Suprapubic skin (tissue), 4 donors: ENCODE results near the gene RPUSD4. TPM values are rescaled to one million over a fixed set of nuclear protein-coding genes. Genes with fewer than 3 reads are reported as not detected.

Experiments used
- DNase-seq, 2 donors: peaks; one replicate each; pipeline ENCODE4 v3.0.0-alpha.2; 2019; ENCODE audit warnings: low spot score in 2 of 2
- H3K27ac ChIP-seq: fragments of 200-600 bp; sonication (generic); one replicate; pipeline ENCODE4 v1.5.1; 2019
- H3K27me3 ChIP-seq: fragments of 200-600 bp; sonication (generic); one replicate; pipeline ENCODE4 v1.5.1; 2019
- H3K36me3 ChIP-seq: fragments of 200-600 bp; sonication (generic); one replicate; pipeline ENCODE4 v1.5.1; 2019
- H3K4me1 ChIP-seq: fragments of 200-600 bp; sonication (generic); one replicate; pipeline ENCODE4 v1.5.1; 2019
- H3K4me3 ChIP-seq: fragments of 200-600 bp; sonication (generic); one replicate; pipeline ENCODE4 v1.5.1; 2019; ENCODE audit warnings: mild to moderate bottlenecking
- H3K9me3 ChIP-seq: fragments of 200-600 bp; sonication (generic); one replicate; pipeline ENCODE4 v1.5.1; 2019
- EP300 ChIP-seq: sonication (generic); formaldehyde crosslinking; IDR thresholded peaks from one replicate; pipeline ENCODE4 v1.6.1; 2017; ENCODE audit warnings: antibody characterized with exemption
- POLR2A ChIP-seq, 2 donors: fragments of 450-650 bp; IDR thresholded peaks; one replicate each; pipeline ENCODE4 v1.6.1; 2017; ENCODE audit warnings: antibody characterized with exemption in 2 of 2, mild to moderate bottlenecking in 2 of 2, moderate library complexity in 2 of 2
- POLR2AphosphoS5 ChIP-seq, 3 donors: sonication (generic); formaldehyde crosslinking; IDR thresholded peaks; one replicate each; pipeline ENCODE4 v1.6.1; 2017; ENCODE audit warnings: antibody characterized with exemption in 3 of 3
- WGBS: methylation state at CpG from one replicate; pipeline ENCODE4 v1.1.5; 2018; 5-methylcytosine and 5-hydroxymethylcytosine counted together
- total RNA-seq, 4 donors: library from RNA; depleted of rRNA; stranded (reverse); fragments of >200 nt; gene quantifications; one replicate each; pipeline ENCODE4 v1.1.0, GENCODE V29; 2016
- TF ChIP-seq, protein P1 (sequence below), 2 donors: fragments of 200-600 bp in 1 of 2; fragments of 450-650 bp in 1 of 2; sonication (generic) in 1 of 2; IDR thresholded peaks; one replicate each; pipeline ENCODE4 v1.5.1; 2016 to 2019; ENCODE audit warnings: antibody characterized with exemption in 2 of 2, mild to moderate bottlenecking in 1 of 2, moderate library complexity in 1 of 2

Gene RPUSD4
- total RNA-seq, 4 donors from 2014 or later = 25.1 to 34.9 (median 29.2) TPM

DNA sequence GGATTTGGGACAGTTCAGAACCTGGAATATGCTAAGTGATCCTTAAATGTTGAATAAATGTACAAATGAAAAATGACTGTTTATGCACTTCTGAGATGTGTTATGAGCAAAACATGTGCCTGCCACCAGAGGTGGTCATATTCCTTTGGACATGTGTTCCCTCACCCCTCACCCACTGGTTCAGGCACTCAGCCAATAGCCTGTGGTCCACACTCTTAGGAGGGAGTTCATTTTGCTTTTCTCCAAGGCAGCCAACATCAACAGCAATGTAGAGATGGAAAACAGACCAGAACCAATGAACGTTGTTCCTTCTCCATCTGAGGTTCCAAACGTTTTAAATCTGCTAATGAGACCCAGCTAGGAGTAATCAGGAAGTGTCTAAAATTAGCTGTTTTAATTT is 44.0 kb downstream of the RPUSD4 start:
- Histone ChIP-seq H3K27me3 (no peaks in the 10 kb centered on the region), H3K36me3 (no peaks in the 10 kb centered on the region), H3K4me3 (no peak overlapping the region), H3K9me3 (no peaks in the 10 kb centered on the region), H3K4me1 (peaks cover 17% of the 10 kb centered on the region), H3K27ac (no peak overlapping the region)
- DNase-seq = no peak
- TF ChIP-seq, protein P1, sequence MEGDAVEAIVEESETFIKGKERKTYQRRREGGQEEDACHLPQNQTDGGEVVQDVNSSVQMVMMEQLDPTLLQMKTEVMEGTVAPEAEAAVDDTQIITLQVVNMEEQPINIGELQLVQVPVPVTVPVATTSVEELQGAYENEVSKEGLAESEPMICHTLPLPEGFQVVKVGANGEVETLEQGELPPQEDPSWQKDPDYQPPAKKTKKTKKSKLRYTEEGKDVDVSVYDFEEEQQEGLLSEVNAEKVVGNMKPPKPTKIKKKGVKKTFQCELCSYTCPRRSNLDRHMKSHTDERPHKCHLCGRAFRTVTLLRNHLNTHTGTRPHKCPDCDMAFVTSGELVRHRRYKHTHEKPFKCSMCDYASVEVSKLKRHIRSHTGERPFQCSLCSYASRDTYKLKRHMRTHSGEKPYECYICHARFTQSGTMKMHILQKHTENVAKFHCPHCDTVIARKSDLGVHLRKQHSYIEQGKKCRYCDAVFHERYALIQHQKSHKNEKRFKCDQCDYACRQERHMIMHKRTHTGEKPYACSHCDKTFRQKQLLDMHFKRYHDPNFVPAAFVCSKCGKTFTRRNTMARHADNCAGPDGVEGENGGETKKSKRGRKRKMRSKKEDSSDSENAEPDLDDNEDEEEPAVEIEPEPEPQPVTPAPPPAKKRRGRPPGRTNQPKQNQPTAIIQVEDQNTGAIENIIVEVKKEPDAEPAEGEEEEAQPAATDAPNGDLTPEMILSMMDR (IDR thresholded peaks at IDR 0.05) = no peak
- TF ChIP-seq POLR2AphosphoS5 (IDR thresholded peaks at IDR 0.05) (no peak), EP300 (no peak), POLR2A (IDR thresholded peaks at IDR 0.05) (no peak)
- 35% methylated on average over 2 of the region's 2 CpGs for WGBS

DNA sequence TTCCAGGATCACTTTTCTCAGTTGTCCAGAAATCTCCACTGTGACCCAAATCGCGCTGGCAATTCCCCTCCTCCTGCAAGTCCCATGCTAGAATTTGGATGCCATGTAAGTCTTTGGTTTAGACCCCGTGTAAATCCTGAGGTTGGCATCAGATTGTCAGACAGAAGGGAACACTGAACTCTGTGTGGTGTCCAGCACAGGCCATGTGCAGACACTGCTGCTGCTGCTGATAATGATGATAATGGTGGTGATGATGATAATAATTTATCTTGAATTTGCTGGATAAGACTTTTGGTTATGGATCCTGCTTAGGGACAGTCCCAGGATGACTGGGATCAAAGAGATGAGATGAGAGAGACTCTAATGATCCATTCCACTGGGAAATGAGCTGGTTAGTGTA is 45.0 kb downstream of the RPUSD4 start:
- Histone ChIP-seq H3K4me1 (peaks cover 18% of the 10 kb centered on the region), H3K36me3 (no peaks in the 10 kb centered on the region), H3K27ac (no peak overlapping the region), H3K4me3 (no peak overlapping the region), H3K9me3 (no peaks in the 10 kb centered on the region), H3K27me3 (no peaks in the 10 kb centered on the region)
- WGBS = 89% methylated on average over 3 of the region's 3 CpGs
- DNase-seq = no peak
- TF ChIP-seq POLR2AphosphoS5 (IDR thresholded peaks at IDR 0.05) (no peak), POLR2A (IDR thresholded peaks at IDR 0.05) (no peak), EP300 (no peak)
- TF ChIP-seq, protein P1 (IDR thresholded peaks at IDR 0.05) = no peak

DNA sequence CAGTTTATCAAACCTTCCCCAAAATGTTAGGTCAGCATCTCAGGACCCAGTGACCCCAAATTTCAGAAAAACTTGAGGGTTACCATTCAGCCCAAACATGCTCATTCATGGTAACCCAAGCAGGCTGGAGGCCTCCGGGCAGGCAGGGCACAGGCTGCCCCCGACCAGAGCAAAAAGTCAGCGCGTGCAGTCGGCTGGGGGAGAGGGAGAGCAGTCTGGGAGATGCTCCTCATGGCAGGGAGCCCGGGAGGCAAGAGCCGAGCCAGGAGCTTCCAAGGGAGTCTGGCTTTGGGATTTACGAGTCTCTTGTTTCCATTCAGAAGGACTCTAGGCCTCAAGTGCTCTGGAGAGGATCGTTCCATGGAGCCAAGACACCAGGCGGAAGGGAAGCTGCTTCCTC is 45.7 kb downstream of the RPUSD4 start:
- Histone ChIP-seq H3K4me3 (no peak overlapping the region), H3K9me3 (no peaks in the 10 kb centered on the region), H3K27me3 (no peaks in the 10 kb centered on the region), H3K4me1 (peaks cover 18% of the 10 kb centered on the region), H3K36me3 (no peaks in the 10 kb centered on the region), H3K27ac (no peak overlapping the region)
- WGBS = 67% methylated on average over 9 of the region's 10 CpGs
- no peak for DNase-seq
- no peak for TF ChIP-seq POLR2A (IDR thresholded peaks at IDR 0.05)
- TF ChIP-seq POLR2AphosphoS5 (IDR thresholded peaks at IDR 0.05) = no peak
- TF ChIP-seq, protein P1 (IDR thresholded peaks at IDR 0.05) = no peak
- TF ChIP-seq EP300 = no peak

DNA sequence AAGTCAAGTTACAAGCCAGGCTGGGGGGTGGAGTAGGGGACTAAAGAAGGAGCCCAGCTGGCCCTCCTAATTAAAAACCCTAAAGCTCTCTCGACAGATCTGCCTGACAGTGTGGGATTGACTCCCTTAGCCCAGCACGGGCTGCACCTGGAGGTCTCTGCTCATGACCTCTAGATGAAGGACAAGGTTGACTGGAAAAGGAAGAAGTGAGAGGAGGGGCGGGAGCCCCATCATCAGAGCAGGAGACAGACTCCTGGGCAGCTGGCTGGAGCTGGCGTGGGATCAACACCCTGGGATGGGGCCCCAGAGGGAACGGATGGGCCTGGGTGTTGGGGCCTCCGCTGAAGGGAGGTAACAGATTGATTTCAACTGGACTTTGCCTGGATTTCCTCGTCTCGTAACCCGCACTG is 46.1 kb downstream of the RPUSD4 start:
- TF ChIP-seq, protein P1 (IDR thresholded peaks at IDR 0.05) = no peak
- no peak for TF ChIP-seq EP300
- no peak for TF ChIP-seq POLR2AphosphoS5 (IDR thresholded peaks at IDR 0.05)
- no peak for TF ChIP-seq POLR2A (IDR thresholded peaks at IDR 0.05)

DNA sequence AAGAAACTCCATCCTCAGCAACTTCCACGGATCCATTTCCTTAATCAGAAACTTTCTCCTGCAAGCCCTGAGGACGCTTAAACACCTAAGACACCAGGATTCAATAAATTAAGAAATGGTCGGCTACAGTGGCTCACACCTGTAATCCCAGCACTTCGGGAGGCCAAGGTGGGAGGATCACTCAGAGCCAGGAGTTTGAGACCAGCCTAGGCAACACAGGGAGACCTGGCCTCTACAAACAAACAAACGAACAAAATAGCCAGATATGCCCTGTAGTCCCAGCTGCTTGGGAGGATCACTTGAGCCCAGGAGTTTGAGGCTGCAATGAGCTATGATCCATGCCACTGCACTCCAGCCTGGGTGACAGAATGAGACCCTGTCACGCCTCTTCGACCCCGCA is 46.7 kb downstream of the RPUSD4 start:
- 95% methylated on average over 8 of the region's 8 CpGs for WGBS
- no peak for TF ChIP-seq POLR2A (IDR thresholded peaks at IDR 0.05)
- TF ChIP-seq, protein P1 (IDR thresholded peaks at IDR 0.05) = no peak
- no peak for TF ChIP-seq EP300
- no peak for TF ChIP-seq POLR2AphosphoS5 (IDR thresholded peaks at IDR 0.05)
- no peak for DNase-seq
- Histone ChIP-seq H3K27me3 (no peaks in the 10 kb centered on the region), H3K36me3 (no peaks in the 10 kb centered on the region), H3K9me3 (no peaks in the 10 kb centered on the region), H3K4me3 (no peak overlapping the region), H3K4me1 (peaks cover 18% of the 10 kb centered on the region), H3K27ac (no peak overlapping the region)

More for the DNA sequence above, 46.1 kb downstream of the RPUSD4 start:
- no peaks in the 10 kb centered on the region for H3K9me3 ChIP-seq
- DNase-seq = no peak
- H3K27ac ChIP-seq = no peak overlapping the region
- H3K27me3 ChIP-seq = no peaks in the 10 kb centered on the region
- H3K36me3 ChIP-seq = no peaks in the 10 kb centered on the region
- 78% methylated on average over 9 of the region's 9 CpGs for WGBS
- H3K4me1 ChIP-seq = peaks cover 18% of the 10 kb centered on the region
- no peak overlapping the region for H3K4me3 ChIP-seq
